Activated CD8-positive, alpha-beta memory T cell treated with anti-CD3 and anti-CD28 coated beads, Interleukin-2, amount 50 U/mL, for 1 hour (primary cell): ENCODE measurements around the gene PIK3CD.
"Not testable (repeated sequence)": the region's sequence is repeated elsewhere in the genome, so short reads cannot be mapped to it uniquely, and the experiment has no call there.

Source experiments
- DNase-seq: peaks from one replicate; pipeline ENCODE4 v3.0.0-alpha.2; 2020; ENCODE audit errors: extremely low read depth

The PIK3CD gene

DNA sequence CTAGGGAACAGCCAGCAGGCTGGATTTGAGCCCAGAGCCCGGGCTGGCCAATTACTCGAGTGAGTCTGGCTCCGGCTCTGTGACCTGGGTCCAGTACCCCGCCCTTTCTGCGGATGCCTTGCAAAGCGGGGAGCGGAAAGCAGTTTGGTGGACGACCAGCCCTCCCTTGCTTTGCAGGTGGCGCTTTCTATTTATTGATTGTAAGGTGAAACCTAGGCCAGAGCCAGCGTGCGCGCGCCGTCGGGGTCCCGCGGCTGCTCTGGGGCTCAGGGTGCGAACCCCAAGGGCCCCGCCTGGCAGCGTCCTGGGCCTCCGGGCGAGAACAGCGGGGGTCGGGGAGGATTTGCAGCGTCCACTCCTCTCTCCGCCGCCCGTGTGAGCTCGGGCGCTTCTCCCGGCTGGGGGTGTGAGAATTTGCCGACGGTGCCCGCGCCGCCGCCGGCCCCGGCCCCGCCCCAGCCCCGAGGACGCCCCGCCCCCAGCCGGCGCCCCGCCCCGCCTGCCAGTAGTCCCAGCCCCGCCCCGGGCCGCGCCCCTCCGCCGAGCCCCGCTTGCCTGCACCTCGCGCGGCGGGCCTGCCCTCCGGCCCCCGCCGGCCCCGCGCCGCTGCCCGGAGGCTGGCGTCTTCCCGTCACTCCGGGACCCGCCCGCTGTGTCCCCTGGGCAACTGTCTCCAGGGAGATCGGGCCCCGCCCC is 37.6 kb downstream of the PIK3CD start:
- peak; percentile 48 for DNase-seq

DNA sequence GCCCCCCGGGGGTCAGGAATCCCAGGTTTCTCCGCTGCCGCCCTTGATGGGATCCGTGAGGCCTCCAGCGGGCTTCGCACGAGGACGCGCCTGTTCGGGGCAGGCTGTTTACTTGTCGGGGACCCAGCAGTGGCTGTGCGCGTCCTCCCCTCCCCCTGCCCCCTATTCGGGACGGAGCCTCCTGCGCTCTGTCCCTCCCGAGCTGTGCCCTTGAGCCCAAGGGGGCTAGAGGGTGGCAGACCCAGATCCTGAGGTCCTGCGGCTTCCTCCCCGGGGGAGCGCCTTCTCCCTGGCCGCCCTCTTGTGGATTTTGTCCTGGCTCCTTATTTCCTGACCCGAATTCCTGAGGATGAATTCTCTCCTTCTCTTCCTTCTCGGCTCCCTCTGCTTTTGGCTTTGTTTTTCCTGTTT is 38.4 kb downstream of the PIK3CD start:
- no peak for DNase-seq

DNA sequence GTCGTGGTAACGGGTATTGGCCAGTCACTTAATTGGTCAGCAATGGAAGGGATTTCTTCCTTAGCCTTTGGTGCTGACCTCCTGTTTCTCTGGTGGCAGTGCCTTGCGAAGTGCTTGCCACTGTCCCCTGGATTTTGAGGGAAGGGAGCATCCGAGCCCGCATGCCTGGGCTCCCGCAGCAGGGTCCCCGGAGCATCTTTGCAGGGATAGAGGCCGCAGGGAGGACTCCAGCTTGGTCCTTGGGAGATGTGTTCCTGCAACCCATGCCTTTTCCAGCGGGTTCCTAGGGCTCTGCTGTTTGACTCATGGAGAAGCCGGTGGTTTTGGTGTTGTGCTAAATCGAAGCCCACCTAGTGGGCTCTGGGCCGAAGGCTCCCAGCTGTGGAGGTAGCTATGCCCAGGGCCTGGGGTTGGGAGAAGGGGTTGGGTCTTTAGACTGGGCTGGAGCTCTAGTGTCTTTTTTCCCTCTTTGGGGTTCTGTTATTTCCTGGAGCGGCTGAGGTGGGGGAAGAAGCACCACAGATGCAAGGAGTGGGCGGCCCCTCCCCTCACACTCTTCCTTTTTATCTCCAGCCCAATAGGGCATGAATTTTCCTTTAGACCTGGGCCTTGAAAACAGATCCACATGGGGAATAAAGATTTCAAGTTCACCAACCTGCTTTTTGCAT is 39.0 kb downstream of the PIK3CD start:
- DNase-seq = no peak

DNA sequence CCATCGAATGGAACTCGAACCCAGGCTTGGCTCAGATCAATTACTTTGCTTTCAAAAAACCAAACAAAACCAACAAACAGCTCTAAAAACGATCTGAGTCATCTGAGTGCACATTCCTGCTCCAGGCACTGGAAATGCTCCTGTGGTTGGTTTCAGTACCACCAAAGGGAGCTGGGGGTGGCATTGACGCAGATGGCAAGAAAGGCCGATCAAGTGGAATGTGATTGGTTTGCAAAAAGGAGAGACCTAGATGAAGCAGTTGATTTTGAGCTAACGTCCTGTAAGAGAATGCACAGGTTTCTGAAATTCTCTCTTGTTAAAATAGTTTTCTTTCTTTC is 39.5 kb downstream of the PIK3CD start:
- no peak for DNase-seq

DNA sequence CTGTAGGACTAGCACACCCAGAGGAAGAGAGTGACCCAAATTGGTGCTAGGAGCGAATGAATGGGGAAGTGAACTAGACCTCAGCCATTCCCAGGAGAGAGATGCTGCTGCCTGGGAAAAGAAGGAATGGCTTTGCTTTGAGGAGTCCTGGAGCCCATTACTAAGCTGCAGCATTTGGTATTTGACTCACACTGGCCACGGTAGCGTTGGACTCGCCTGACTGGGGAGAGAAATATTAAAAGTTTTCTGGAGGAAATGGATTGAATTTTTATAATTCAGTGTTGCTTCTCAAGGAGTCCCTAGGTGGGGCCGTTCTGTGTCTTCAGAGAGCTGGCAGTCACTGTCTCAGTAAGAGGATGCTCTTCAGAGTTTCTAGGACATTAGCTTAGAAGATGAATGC is 40.2 kb downstream of the PIK3CD start:
- no peak for DNase-seq

DNA sequence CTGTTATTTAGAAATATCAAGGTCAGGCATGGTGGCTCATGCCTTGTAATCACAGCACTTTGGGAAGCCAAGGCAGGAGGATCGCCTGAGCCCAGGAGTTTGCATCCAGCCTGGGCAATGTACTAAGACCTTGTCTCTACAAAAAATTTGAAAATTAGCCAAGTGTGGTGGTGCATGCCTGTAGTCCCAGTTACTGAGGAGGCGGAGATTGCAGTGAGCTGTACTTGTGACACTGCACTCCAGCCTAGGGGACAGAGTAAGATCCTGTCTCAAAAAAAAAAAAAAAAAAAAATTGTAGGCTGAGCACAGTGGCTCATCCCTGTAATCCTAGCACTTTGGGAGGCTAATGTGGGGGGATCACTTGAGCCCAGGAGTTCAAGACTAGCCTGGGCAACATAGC is 45.3 kb downstream of the PIK3CD start:
- DNase-seq = no peak

DNA sequence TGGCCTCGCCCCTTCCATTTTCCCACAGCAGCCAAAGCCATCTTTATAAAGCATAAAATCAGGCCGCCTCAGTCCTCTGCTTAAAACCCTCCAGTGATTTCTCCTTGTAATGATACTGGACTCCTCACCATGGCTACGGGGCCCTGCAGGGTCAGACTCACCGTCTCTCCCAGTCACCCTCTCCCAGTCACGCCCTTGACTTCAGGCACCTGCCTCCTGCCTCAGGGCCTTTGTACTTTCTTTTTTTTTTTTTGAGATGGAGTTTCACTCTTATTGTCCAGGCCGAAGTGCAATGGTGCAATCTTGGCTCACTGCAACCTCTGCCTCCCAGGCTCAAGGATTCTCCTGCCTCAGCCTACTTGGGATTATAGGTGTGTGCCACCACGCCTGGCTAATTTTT is 47.8 kb downstream of the PIK3CD start:
- DNase-seq = no peak

DNA sequence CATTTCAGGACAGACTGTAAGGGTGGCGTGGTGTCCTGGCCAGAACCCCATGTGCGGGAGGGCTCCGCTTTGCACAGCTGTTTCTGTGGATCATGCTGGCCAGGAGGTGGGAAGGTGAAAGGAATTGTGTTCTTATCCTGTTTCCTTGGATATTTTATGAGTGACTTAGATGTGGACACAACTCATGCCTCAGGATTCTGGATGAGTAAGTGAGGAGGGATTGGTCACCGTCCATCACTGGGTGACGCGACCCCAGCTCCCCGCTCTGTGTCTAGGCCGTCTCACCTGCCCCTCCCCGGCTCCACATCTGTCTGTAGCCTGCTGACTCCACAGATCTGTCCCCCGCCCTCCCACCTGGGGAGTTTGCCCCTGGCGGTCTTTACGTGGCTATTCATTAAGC is 48.8 kb downstream of the PIK3CD start:
- no peak for DNase-seq

DNA sequence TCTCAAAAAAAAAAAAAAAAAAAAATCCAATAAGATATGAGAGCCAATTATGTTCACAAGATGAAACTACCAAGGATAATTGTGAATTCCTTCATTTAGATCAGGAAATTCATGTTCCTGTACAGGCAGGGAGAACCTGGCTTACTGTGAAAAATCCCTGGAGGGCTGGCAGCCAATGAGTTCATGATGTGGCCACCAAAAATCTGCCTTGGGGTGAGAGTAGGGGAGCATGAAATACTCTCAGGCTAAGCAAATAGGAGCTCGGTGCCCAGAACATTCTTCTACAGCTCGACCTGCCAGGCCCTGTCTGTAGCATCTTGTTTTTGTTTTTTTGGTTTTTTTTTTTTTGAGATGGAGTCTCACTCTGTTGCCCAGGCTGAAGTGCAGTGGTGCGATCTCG is 50.1 kb downstream of the PIK3CD start:
- DNase-seq = no peak

DNA sequence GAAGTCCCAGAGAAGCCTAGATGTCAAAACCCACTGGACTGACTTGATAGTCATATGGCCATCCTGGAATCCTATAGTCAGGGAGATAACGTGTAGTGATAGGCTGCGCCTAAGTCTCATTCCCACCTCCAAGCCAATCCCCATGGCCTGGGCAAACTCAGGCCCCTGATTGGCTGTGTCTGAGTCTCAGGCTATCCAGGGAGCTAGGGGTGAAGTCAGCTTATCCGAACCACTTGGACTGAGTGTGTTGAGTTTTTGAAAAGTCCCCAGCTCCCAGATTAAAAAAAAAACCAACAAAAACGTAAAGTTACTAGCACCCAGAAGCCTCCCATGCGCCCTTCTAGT is 51.6 kb downstream of the PIK3CD start:
- no peak for DNase-seq

DNA sequence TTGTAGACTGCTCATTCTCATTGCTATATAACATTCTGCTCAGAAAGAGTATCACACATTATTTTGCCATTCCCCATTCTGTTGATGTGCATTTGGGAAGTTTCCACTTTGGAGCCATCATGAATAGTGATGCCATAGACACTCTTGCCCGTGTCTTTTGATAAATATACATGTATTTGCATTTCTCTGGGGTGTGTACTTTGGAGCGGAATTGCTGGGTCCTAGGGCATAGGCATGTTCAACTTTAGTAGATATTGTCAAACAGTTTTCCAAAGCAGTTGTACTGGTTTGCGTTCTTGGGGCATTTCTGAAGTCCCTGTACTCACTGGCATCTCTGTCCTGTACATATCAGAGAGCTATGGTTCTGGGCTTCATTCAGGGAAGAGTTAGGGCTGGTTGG is 52.1 kb downstream of the PIK3CD start:
- DNase-seq = no peak

DNA sequence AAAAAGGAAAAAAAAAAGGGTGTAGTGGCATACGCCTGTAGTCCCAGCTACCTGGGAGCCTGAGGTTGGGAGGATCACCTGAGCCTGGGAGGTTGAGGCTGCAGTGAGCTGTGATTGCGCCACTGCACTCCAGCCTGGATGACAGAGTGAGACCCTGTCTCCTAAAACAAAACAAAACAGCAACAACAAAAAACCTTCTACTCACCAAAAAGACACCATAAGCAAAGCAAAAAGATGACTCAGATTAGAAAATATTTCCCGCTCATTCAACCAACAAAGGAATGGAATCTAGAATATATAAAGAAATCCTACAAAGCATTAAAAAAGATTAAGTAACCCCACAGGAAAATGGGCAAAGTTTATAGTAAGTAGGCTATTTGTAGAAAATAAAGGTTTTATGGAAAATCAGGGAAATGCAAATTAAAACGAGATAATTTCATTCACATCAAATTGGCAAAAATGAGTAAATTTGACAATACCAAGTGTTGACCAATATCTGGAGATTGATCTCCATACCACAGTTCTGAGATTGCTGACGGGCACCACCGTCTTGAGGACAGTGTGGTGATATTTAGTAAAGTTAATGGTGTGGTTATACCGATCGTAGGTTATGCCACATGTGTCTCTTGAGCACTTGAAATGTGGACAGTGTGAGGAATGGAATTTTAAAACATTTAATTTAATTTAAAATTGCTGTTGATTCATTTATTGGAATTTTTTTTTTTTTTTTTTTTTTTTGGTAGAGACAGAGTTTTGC is 54.0 kb downstream of the PIK3CD start:
- no peak for DNase-seq

DNA sequence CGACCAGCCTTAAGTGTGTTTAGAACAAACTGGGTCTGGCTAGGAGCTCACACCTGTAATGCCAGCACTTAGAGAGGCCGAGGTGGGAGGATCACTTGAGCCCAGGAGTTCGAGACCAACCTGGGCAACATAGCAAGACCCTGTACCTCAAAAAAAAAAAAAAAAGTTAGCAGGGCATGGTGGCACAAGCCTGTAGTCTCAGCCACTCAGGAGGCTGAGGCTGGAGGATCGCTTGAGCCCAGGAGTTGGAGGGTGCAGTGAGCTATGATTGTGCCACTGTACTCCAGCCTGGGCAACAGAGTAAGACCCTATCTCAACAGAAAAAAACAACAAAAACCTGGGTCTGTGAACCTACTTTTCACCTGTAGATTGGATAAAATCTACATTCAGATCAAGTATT is 54.6 kb downstream of the PIK3CD start:
- DNase-seq = no peak

DNA sequence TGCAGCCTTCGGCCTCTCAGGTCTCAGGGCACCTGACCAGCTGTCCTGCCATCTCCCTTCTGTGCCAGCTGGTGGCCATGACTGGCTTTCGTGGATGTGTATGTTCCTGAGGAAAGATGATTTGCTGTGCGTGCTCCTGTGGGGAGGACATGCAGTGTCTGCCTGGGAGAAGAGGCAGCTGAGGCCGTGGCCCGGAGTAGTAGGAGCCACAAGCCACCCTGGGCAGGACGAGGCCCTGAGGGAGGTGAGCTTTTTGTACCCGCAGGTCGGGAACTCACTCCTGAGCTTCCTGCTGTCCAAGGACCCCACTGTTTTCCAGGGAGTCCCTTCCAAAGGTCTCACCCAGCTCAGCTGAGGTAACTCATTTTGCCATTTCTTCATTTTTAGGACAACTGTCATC is 58.5 kb downstream of the PIK3CD start:
- DNase-seq = no peak

DNA sequence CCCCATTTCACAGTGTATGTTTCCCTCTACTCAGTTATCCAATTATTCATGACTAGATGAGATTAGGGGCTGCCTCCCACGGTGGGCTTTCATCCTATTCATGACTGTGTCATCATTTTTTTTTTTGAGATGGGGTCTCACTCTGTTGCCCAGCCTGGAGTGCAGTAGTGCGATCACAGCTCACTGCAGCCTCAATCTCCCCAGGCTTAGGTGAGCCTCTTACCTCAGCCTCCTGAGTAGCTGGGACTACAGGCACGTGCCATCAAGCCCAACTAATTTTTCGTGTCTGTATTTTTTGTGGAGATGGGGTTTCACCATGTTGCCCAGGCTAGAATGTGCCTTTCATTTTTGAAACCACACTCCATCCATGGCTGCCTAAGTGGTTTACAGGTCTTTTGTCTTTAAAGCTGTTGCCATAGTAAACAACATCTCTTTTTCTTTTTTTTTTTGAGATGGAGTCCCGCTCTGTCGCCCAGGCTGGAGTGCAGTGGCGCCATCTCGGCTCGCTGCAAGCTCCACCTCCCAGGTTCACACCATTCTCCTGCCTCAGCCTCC is 60.0 kb downstream of the PIK3CD start:
- DNase-seq = no peak

DNA sequence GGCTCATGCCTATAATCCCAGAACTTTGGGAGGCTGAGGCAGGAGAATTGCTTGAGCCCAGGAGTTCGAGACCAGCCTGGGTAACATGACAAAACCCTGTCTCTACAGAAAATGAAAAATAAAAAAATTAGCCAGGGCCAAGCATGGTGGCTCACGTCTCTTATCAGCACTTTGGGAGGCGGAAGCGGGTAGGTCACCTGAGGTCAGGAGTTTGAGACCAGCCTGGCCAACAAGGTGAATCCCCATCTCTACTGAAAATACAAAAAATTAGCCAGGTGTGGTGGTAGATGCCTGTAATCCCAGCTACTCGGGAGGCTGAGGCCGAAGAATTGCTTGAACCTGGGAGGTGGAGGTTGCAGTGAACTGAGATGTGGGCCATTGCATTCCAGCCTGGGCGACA is 61.2 kb downstream of the PIK3CD start:
- DNase-seq = not testable (repeated sequence)

DNA sequence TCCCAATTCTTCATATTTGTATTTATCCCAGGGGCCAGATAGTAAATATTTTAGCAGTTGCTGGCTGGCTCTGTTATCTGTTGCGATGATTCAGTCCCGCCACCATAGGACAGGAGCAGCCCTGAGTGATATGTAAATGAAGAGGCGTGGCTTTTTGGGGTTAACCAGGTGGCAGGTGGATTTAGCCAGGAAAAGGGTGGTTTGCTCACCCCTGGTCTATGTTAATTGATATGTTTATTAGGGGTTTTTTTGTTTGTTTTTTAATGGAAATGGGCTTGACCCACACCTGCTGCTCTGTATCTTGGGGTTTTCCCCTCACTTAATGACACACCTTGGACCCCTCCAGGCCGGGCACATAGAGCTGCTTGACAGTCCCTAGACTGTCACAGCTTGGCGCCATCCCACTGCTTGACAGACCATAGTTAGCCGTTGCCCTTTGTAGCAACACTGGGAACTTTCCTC is 62.8 kb downstream of the PIK3CD start:
- DNase-seq = no peak

DNA sequence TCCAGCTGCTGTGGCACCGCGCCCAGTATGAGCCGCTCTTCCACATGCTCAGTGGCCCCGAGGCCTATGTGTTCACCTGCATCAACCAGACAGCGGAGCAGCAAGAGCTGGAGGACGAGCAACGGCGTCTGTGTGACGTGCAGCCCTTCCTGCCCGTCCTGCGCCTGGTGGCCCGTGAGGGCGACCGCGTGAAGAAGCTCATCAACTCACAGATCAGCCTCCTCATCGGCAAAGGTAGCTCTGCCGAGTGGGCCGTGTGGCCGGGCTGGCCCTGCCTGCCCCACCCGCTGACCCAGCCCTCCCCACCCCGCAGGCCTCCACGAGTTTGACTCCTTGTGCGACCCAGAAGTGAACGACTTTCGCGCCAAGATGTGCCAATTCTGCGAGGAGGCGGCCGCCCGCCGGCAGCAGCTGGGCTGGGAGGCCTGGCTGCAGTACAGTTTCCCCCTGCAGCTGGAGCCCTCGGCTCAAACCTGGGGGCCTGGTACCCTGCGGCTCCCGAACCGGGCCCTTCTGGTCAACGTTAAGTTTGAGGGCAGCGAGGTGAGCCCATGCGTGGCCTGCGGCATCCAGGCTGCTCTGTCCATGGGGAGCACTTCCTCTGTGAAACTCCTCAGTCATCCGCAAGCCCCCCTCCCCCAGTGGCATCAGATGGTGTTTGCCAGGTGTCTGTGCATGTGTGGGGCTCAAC is 64.2 kb downstream of the PIK3CD start:
- peak; percentile 55 for DNase-seq

DNA sequence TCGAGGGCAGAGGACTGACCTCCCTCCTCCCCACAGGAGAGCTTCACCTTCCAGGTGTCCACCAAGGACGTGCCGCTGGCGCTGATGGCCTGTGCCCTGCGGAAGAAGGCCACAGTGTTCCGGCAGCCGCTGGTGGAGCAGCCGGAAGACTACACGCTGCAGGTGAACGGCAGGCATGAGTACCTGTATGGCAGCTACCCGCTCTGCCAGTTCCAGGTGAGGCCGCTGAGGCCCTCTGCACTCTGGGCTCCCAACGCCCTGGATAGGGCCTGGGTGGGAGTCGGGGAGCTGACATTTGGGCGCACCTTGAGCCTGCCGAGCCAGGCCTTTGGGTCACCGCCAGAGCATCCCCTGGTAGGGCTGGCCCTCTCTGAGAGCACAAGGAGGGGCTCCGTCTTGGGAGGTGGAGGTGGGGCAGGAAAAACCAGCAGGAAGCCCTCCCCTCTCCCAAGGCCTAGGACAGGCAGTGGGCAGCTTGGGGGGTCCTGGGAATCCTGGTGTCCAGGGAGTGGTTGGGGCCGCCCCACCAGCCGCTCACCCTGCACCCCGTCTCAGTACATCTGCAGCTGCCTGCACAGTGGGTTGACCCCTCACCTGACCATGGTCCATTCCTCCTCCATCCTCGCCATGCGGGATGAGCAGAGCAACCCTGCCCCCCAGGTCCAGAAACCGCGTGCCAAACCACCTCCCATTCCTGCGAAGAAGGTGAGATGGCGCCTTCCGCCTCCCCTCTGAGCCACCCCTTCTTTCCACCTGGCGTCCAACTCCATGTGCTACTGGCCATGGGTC is 65.1 kb downstream of the PIK3CD start:
- no peak for DNase-seq

DNA sequence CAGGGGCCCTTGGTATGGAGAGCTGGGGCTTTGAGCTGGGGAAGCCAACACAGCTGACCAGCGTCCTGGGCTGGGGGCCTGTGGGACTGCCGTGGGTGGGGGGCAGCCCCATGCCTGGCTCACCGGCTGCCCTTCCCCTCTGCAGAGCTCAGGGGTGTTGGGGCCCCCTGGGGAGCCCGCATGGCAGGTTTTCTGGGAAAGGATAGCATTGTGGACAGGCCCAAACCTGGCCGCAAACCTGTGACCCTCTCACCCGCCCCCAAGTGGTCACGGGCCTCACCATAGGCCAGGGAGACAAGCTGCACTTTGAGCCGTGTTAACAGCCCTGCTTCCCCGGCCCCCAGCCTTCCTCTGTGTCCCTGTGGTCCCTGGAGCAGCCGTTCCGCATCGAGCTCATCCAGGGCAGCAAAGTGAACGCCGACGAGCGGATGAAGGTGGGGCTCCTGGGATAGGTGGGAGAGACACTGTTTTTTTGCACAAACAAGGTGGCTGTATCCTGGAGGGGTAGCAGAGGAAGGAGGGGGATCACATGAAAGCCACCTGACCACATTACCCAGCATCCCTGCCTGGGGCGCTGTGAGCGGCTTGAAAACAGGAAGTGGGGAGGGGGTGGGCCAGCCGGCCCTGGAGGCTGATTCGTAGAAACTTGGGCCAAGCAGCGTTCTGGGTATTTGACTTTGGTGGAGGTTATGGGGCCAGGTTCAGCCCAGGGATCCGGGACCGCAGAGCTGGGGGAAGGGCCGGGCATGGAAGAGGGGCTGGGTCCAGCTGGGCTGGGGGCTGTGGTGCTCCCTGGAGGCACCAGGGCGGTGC is 65.9 kb downstream of the PIK3CD start:
- DNase-seq = peak; percentile 64
